HG03565 (cell line): ENCODE results near the gene NRG3.

Experiments
- ATAC-seq: cut with Tn5 transposase; IDR thresholded peaks from one replicate; pipeline ENCODE4 v1.9.1; 2021; ENCODE audit warnings: mild to moderate bottlenecking, moderate library complexity; ENCODE audit not compliant: unreplicated experiment

The NRG3 gene

DNA sequence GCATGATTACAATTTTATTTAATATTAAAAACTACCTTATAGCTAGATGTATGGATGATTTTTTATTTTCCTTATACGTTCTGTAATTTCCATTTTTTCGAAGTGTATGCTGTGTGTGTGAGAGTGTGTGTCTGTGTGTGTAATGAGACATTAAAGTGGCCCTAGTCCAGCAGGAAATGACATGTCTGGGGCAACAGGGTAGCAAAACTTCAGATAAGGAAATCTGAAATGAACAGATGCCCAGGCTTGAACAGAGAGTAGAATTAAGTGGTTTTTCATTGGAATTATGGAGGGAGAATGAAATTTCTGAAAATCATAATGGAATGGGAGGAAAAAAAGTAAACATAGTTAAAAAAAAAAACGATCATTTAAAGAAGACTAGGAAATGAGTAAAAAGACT lies 200.6 kb downstream of the NRG3 start:
- ATAC-seq, result no peak

DNA sequence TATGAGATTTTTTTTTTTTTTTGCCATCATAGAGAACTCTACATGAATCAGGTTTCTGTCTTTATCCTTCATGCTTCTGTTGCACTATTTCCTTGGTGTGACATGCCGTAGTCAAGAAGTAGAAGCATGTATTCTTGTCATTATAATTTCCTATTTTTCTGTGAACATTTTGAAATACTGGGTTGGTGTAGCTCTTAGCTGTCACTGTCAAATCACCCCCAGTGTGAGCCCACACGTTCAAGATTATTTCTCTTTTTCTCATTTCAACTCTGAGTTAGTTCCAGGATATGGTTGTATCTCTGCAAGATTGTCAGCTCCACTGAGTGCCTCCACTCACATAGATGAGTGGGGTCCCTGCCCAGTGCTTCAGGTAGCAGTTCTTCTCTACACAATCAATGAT lies 209.5 kb downstream of the NRG3 start:
- no peak for ATAC-seq

DNA sequence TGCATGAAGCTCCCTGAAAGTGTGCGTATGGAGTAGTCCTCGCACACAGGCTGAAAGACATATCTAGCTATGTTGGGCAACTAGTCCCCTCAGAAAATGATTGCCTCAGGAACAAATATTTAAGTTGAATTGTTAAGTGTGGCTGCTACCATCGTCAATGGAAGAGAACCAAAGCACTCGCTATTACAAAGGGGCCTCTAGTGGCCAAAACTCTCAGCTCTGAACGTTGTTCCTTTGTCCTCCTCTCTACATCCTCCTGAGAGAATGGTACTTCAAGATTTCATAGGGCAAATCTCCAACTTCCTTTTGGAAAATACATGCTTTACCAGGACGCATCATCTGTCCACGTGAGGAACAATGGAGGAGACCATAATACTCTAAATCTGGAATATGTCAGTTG lies 209.9 kb downstream of the NRG3 start:
- no peak for ATAC-seq

GRCh38 chr10:82089327-82089726 lies 214.3 kb downstream of the NRG3 start:
- ATAC-seq, result no peak

GRCh38 chr10:82091413-82091812 lies 216.4 kb downstream of the NRG3 start:
- no peak for ATAC-seq

DNA sequence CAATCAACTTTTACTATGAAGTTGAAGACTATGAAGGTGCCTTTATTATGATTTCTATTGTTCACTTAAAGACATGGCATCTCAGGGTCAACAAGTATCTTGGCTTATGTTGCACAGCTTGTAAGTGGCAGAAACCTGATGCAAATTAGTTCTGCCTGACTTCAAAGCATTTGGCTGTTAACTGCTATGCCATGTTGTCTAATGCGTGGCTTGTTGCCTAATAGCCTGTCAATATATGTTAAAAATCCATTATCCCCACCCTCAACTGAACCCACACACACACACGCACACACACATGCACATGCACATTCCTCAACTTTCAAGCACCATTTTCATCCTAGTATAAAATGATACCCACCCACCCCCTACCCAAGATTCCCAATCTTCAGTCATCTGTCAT lies 217.1 kb downstream of the NRG3 start:
- no peak for ATAC-seq

- no peak for ATAC-seq
These were observed 249.7 kb downstream of the NRG3 start for GRCh38 chr10:82124713-82125112.

DNA sequence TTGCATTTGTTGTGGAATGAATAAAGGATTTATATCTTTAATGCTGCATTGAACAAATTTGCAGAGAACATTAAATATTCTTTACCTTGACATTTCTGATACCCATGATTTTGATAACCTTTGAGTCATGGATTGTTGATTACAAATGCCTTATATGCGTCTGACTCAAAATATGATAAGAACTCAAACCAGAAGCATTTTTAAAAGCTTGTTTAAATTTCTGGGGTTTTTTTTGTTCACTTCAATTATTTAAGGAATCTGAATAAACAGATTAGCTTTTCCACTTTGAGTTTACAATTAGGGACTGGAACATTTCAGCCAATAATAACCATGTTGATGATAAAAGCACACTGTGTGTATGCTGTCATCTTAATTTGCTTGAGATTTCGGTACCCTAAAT lies 253.5 kb downstream of the NRG3 start:
- no peak for ATAC-seq

- no peak for ATAC-seq
These were observed 261.1 kb downstream of the NRG3 start for GRCh38 chr10:82136103-82136502.

DNA sequence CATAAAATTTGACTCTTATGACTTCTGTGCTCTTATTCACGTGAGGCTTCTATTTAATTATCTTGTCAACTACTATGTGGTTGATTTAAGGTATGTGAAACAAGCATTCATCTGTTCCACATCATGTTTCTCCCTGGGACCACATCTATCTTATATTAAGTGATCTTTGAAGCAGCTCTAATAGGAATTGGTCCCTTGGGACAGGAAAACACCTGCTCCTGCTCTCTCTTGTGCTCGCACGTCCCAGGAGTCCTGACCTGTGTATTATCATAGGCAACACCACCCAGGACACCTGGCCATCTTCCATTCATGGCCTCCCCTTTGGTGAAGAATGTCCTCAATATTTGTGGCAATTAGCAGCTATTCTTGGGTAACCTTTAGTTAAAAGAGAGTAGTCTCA lies 269.2 kb downstream of the NRG3 start:
- ATAC-seq, result no peak

DNA sequence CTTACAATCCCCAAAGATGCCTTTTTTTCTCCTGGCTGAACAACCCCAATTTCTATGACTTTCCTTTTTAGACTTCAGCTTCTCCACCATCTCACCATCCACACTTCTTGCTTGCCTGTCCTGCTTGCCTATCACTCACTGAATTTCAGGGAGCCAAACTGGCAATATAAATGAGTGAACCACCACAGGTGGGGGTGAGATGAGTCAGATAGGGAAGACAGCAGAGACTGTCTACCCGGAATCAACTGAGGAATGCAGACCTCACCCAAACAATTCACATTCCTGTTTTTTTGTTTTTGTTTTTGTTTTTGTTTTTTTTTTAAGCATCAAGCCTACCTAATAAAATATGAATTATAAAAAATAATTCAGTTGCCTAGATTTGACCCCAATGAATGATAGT lies 273.8 kb downstream of the NRG3 start:
- no peak for ATAC-seq

DNA sequence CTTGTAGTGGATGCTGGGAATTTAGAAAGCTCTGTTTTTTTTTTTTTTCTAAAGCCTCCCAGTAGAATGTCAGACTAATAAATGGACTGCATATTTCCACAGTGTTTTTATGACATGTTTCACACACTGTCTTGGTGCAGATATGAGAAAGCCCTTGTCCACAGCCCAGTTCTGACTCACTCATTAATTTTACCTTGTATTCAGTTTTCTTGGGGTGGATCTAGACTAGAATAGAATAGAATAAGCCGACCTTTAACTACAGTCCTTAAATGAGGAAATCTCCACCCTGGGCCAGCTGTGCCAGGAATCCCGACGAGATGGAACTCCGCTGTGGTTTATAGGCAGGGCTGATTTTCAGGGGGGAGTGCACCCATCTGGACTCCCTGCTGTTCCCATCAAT lies 274.7 kb downstream of the NRG3 start:
- ATAC-seq, result no peak

- ATAC-seq, result no peak
These were observed 275.3 kb downstream of the NRG3 start for GRCh38 chr10:82150123-82150900.

GRCh38 chr10:82160307-82160706 lies 285.3 kb downstream of the NRG3 start:
- ATAC-seq, result no peak

- no peak for ATAC-seq
These were observed 286.3 kb downstream of the NRG3 start for GRCh38 chr10:82161264-82161663.

- no peak for ATAC-seq
These were observed 287.7 kb downstream of the NRG3 start for GRCh38 chr10:82162549-82163195.

GRCh38 chr10:82171899-82172298 lies 296.9 kb downstream of the NRG3 start:
- no peak for ATAC-seq

- no peak for ATAC-seq
These were observed 301.6 kb downstream of the NRG3 start for GRCh38 chr10:82176587-82176986.

DNA sequence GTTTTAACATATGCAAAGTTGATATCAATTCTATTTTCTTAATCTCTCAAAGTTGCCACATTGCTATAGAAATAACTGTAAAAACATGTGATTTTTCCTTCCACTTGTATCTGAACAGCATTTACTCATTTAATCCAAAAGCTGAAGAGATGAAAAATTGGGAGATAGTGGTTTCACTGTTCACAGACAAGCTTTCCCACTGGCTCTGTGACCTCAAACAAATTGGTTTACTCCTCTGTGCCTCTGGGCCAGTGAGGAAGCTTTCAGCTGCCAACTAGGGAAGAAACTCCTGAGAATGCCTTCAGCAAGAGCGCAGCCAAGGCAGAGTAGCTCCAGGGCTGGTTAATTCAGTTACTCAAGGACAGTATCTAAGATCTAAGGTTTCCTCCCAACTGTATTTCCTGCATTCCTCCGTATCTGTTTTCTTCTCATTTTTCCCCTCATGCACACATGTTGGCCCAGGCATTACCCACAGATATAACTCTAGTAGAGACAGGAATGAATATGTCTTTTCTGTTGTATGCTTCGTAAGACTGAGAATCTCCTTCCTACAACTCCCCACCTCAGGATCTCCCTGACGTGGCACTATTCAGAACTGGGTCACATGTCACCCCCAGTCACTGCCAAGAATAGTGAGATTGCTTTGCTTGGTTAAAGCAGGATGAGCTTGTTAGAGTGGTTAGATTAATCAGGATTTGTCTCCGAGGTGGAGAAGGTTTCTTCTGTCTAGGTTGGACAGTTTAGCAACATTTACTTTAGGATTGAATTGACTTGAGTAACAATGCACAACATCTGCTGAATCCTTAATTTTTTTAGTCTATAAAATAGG lies 315.7 kb downstream of the NRG3 start:
- ATAC-seq, result no peak

DNA sequence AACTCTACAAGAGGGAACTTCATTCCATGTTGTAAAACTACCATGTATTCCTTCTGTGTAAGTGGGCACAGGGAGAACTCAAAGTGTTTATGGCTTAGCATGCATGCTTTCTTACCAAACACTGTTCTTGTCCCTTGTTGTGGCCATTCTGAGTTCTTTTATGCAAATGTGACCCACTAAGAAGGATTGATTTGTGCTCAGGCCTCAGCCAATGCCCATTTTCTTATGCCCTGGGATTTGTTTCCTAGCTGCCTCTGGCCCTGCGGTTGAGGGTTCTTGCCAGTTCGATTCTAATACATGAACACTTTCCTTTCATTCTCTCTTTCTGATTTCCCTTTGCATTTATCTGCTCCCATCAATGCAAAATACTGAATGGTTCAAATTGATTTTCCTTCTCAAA lies 316.7 kb downstream of the NRG3 start:
- no peak for ATAC-seq

DNA sequence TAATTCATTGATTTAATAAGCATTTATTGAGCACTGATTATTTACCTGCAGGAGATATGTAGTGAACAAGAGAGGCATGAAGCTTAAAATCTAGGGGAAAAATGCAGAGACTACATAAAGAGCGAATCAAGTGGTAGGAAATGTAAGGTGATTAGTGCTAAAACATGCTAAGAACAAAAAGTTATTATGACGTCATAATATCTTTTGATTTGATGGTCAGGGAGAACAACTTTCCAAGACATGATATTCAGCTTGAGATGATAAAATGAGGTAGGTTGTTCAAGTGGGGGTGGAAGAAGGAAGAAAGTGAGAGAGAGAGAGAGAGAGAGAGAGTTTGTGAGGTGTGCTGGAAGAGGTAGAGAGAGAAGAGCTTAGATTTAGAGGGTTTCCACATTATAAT lies 317.7 kb downstream of the NRG3 start:
- ATAC-seq, result no peak

DNA sequence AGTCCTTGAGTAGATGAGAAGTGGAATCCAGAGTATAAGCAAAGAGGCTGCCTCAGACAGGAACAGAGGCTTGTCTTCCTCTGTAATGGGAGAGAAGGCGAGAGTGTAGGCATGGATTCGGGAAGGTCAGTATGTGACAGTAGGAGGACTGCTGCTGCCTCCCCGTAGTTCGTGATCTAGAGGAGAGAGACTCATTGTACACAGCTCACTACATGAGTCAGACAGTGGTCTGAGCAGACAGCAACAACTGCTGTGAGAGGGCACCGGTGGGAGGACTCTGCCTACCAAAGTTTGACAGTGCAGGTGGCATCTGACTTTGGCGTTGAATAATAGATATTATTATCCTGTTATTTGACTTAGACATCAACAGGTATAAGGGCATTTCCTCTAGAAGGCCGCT lies 319.4 kb downstream of the NRG3 start:
- ATAC-seq, result no peak
